ENCODE measurements around the gene ARL2BP.

GRCh38 chr16:57216968-57217367 is 28.1 kb upstream of the ARL2BP start:
- no peak for TF ChIP-seq REST (IDR thresholded peaks at IDR 0.05; ENCODE audit: low read depth)
- TF ChIP-seq TEAD4 (IDR thresholded peaks at IDR 0.05) = no peak
- no peak for TF ChIP-seq YY1 (IDR thresholded peaks at IDR 0.05; ENCODE audit: low read depth)
- no peak for TF ChIP-seq MAX (IDR thresholded peaks at IDR 0.05)
- no peak for TF ChIP-seq EP300 (IDR thresholded peaks at IDR 0.05; ENCODE audit: borderline replicate concordance)
- TF ChIP-seq EGR1 (IDR thresholded peaks at IDR 0.05) = no peak

All from Ishikawa (cell line).